Muscle layer of duodenum (tissue), 2 donors: Measurements from ENCODE around the gene SNX13.

Experiments used
- H3K27ac ChIP-seq: one replicate; pipeline ENCODE4 v1.7.0; 2013; ENCODE audit warnings: mild to moderate bottlenecking, low read length
- H3K27me3 ChIP-seq: one replicate; pipeline ENCODE4 v1.7.0; 2013; ENCODE audit warnings: low read depth, mild to moderate bottlenecking, control low read depth, low read length
- H3K36me3 ChIP-seq, 2 donors: one replicate each; pipeline ENCODE4 v1.7.0; 2013; ENCODE audit warnings: low read length in 2 of 2, control low read depth in 1 of 2, mild to moderate bottlenecking in 1 of 2; ENCODE audit not compliant: insufficient read depth in 2 of 2, control insufficient read depth in 1 of 2
- H3K4me1 ChIP-seq, 2 donors: one replicate each; pipeline ENCODE4 v1.7.0; 2013; ENCODE audit warnings: low read length in 2 of 2, mild to moderate bottlenecking in 2 of 2, control low read depth in 1 of 2, moderate library complexity in 1 of 2; ENCODE audit not compliant: insufficient read depth in 2 of 2, control insufficient read depth in 1 of 2
- H3K4me3 ChIP-seq, 2 donors: one replicate each; pipeline ENCODE4 v1.7.0; 2013; ENCODE audit warnings: low read length in 2 of 2, low read depth in 1 of 2, mild to moderate bottlenecking in 1 of 2
- H3K9me3 ChIP-seq, 2 donors: one replicate each; pipeline ENCODE4 v1.7.0; 2013; ENCODE audit warnings: low read length in 2 of 2, control low read depth in 1 of 2, mild to moderate bottlenecking in 1 of 2; ENCODE audit not compliant: control insufficient read depth in 1 of 2
- donor health status: healthy.

SNX13 gene

GRCh38 chr7:17931069-17931468, 9.2 kb downstream of the SNX13 start:
- peaks cover 0 to 20% of the 10 kb centered on the region in 2 donors for H3K4me1 ChIP-seq
- H3K36me3 ChIP-seq: no peaks in the 10 kb centered on the region
- H3K9me3 ChIP-seq: no peaks in the 10 kb centered on the region
- no peak overlapping the region for H3K27ac ChIP-seq
- no peaks in the 10 kb centered on the region for H3K27me3 ChIP-seq
- H3K4me3 ChIP-seq: no peak overlapping the region

GRCh38 chr7:17930546-17930945, 9.7 kb downstream of the SNX13 start:
- H3K4me3 ChIP-seq: no peak overlapping the region
- no peaks in the 10 kb centered on the region for H3K27me3 ChIP-seq
- H3K9me3 ChIP-seq: no peaks in the 10 kb centered on the region
- no peak overlapping the region for H3K27ac ChIP-seq
- no peaks in the 10 kb centered on the region for H3K36me3 ChIP-seq
- H3K4me1 ChIP-seq: peaks cover 0 to 20% of the 10 kb centered on the region in 2 donors

- Histone ChIP-seq H3K27ac (no peak overlapping the region), H3K4me3 (no peak overlapping the region), H3K36me3 (no peaks in the 10 kb centered on the region), H3K27me3 (no peaks in the 10 kb centered on the region), H3K9me3 (no peaks in the 10 kb centered on the region), H3K4me1 (peaks cover 0 to 20% of the 10 kb centered on the region in 2 donors)
Measured at GRCh38 chr7:17929647-17930395, 10.5 kb downstream of the SNX13 start.

GRCh38 chr7:17928055-17928454, 12.2 kb downstream of the SNX13 start:
- Histone ChIP-seq H3K36me3 (no peaks in the 10 kb centered on the region), H3K9me3 (no peaks in the 10 kb centered on the region), H3K27me3 (no peaks in the 10 kb centered on the region), H3K27ac (no peak overlapping the region), H3K4me1 (peaks cover 0 to 21% of the 10 kb centered on the region in 2 donors), H3K4me3 (no peak overlapping the region)

- H3K4me3 ChIP-seq: no peak overlapping the region
- H3K9me3 ChIP-seq: peaks cover 0 to 7% of the 10 kb centered on the region in 2 donors
- peaks cover 0 to 29% of the 10 kb centered on the region in 2 donors for H3K4me1 ChIP-seq
- no peak overlapping the region for H3K27ac ChIP-seq
- no peaks in the 10 kb centered on the region for H3K27me3 ChIP-seq
- H3K36me3 ChIP-seq: no peaks in the 10 kb centered on the region
Measured at GRCh38 chr7:17921857-17922416, 18.4 kb downstream of the SNX13 start.

- Histone ChIP-seq H3K4me3 (no peak overlapping the region), H3K4me1 (peaks cover 0 to 20% of the 10 kb centered on the region in 2 donors), H3K36me3 (no peaks in the 10 kb centered on the region), H3K27ac (no peak overlapping the region), H3K9me3 (peaks cover 0 to 13% of the 10 kb centered on the region in 2 donors), H3K27me3 (no peaks in the 10 kb centered on the region)
Measured at GRCh38 chr7:17917842-17918241, 22.5 kb downstream of the SNX13 start.

- Histone ChIP-seq H3K9me3 (peaks cover 0 to 13% of the 10 kb centered on the region in 2 donors), H3K36me3 (no peaks in the 10 kb centered on the region), H3K27me3 (no peaks in the 10 kb centered on the region), H3K27ac (no peak overlapping the region), H3K4me1 (peaks cover 0 to 12% of the 10 kb centered on the region in 2 donors), H3K4me3 (no peak overlapping the region)
Measured at GRCh38 chr7:17916786-17917185, 23.5 kb downstream of the SNX13 start.

- no peaks in the 10 kb centered on the region for H3K27me3 ChIP-seq
- no peak overlapping the region for H3K27ac ChIP-seq
- H3K4me1 ChIP-seq: peaks cover 0 to 2% of the 10 kb centered on the region in 2 donors
- no peaks in the 10 kb centered on the region for H3K36me3 ChIP-seq
- peaks cover 0 to 13% of the 10 kb centered on the region in 2 donors for H3K9me3 ChIP-seq
- no peak overlapping the region for H3K4me3 ChIP-seq
Measured at GRCh38 chr7:17915796-17916195, 24.5 kb downstream of the SNX13 start.

GRCh38 chr7:17915168-17915567, 25.1 kb downstream of the SNX13 start:
- Histone ChIP-seq H3K36me3 (no peaks in the 10 kb centered on the region), H3K27ac (no peak overlapping the region)

GRCh38 chr7:17913250-17913649, 27.0 kb downstream of the SNX13 start:
- peaks cover 0 to 13% of the 10 kb centered on the region in 2 donors for H3K9me3 ChIP-seq
- no peak overlapping the region for H3K27ac ChIP-seq
- H3K36me3 ChIP-seq: no peaks in the 10 kb centered on the region
- no peak overlapping the region for H3K4me3 ChIP-seq
- H3K27me3 ChIP-seq: no peaks in the 10 kb centered on the region
- no peaks in the 10 kb centered on the region for H3K4me1 ChIP-seq

More at GRCh38 chr7:17915168-17915567, 25.1 kb downstream of the SNX13 start:
- no peaks in the 10 kb centered on the region for H3K27me3 ChIP-seq
- H3K4me1 ChIP-seq: no peaks in the 10 kb centered on the region
- no peak overlapping the region for H3K4me3 ChIP-seq
- H3K9me3 ChIP-seq: peaks cover 0 to 13% of the 10 kb centered on the region in 2 donors

- Histone ChIP-seq H3K4me3 (no peak overlapping the region), H3K36me3 (no peaks in the 10 kb centered on the region), H3K27me3 (no peaks in the 10 kb centered on the region), H3K9me3 (peaks cover 0 to 13% of the 10 kb centered on the region in 2 donors), H3K27ac (no peak overlapping the region), H3K4me1 (no peaks in the 10 kb centered on the region)
Measured at GRCh38 chr7:17912536-17913235, 27.6 kb downstream of the SNX13 start.
